Keratinocyte (primary cell): ENCODE data around the gene GRAMD2A. TPM values are rescaled to one million over a fixed set of nuclear protein-coding genes. Genes with fewer than 3 reads are reported as not detected.
"Not testable (repeated sequence)": the region's sequence is repeated elsewhere in the genome, so short reads cannot be mapped to it uniquely, and the experiment has no call there.

Source experiments
- DNase-seq: peaks from one replicate; pipeline ENCODE4 v3.0.0-alpha.2; 2011; ENCODE audit warnings: low read depth, missing footprints, low spot score
- FAIRE-seq: peaks from 2 replicates; lab custom pipeline; 2011; peaks lifted over from hg19 to GRCh38; lab: Jason Lieb, UNC
- H2AFZ ChIP-seq: 2 replicates; pipeline ENCODE4 v1.6.0; 2012; ENCODE audit warnings: low read length, control low read depth, inconsistent platforms; ENCODE audit not compliant: control insufficient read depth
- H3K27ac ChIP-seq: 2 replicates; pipeline ENCODE4 v1.5.1; 2011; ENCODE audit warnings: low read length; ENCODE audit not compliant: control insufficient read depth, insufficient read depth
- H3K27me3 ChIP-seq: 3 replicates; pipeline ENCODE4 v1.6.0; 2011; ENCODE audit warnings: low read length; ENCODE audit not compliant: control insufficient read depth, insufficient read depth; ENCODE audit errors: extremely low read depth
- H3K36me3 ChIP-seq, 2 experiments: 2 replicates in 1 of 2; 3 replicates in 1 of 2; pipeline ENCODE4 v1.5.1; 2011; ENCODE audit warnings: low read length in 2 of 2, mild to moderate bottlenecking in 1 of 2; ENCODE audit not compliant: control insufficient read depth in 2 of 2, insufficient read depth in 2 of 2; ENCODE audit errors: extremely low read depth in 1 of 2
- H3K4me1 ChIP-seq: 3 replicates; pipeline ENCODE4 v1.5.1; 2011; ENCODE audit warnings: low read length; ENCODE audit not compliant: control insufficient read depth, insufficient read depth; ENCODE audit errors: extremely low read depth
- H3K4me2 ChIP-seq: 3 replicates; pipeline ENCODE4 v1.6.0; 2011; ENCODE audit warnings: low read depth, low read length; ENCODE audit not compliant: control insufficient read depth, insufficient read depth; ENCODE audit errors: extremely low read depth
- H3K4me3 ChIP-seq, 3 experiments: fragments of 200-600 bp in 1 of 3; sonication (generic) in 1 of 3; 2 replicates in 2 of 3; 3 replicates in 1 of 3; pipeline ENCODE4 v1.5.1; 2011 to 2016; ENCODE audit warnings: low read length in 3 of 3, mild to moderate bottlenecking in 3 of 3, control low read depth in 2 of 3, inconsistent platforms in 1 of 3, low read depth in 1 of 3, mixed read lengths in 1 of 3, mixed run types in 1 of 3, moderate library complexity in 1 of 3; ENCODE audit not compliant: control insufficient read depth in 2 of 3, insufficient read depth in 2 of 3; ENCODE audit errors: extremely low read depth in 1 of 3
- H3K79me2 ChIP-seq: 2 replicates; pipeline ENCODE4 v1.6.0; 2012; ENCODE audit warnings: low read length; ENCODE audit not compliant: control insufficient read depth, insufficient read depth
- H3K9ac ChIP-seq: 3 replicates; pipeline ENCODE4 v1.6.0; 2011; ENCODE audit warnings: low read length; ENCODE audit not compliant: control insufficient read depth, insufficient read depth; ENCODE audit errors: extremely low read depth
- H3K9me1 ChIP-seq: 3 replicates; pipeline ENCODE4 v1.6.0; 2011; ENCODE audit warnings: low read length; ENCODE audit not compliant: control insufficient read depth, insufficient read depth; ENCODE audit errors: extremely low read depth
- H3K9me3 ChIP-seq: 2 replicates; pipeline ENCODE4 v1.5.1; 2012; ENCODE audit warnings: low read depth, low read length; ENCODE audit not compliant: control insufficient read depth
- H4K20me1 ChIP-seq: 3 replicates; pipeline ENCODE4 v1.6.0; 2011; ENCODE audit warnings: low read length; ENCODE audit not compliant: control insufficient read depth, insufficient read depth; ENCODE audit errors: extremely low read depth
- EZH2 ChIP-seq: IDR thresholded peaks from one replicate; pipeline ENCODE4 v1.6.1; 2012; ENCODE audit warnings: inconsistent platforms, mild to moderate bottlenecking, low read length, moderate library complexity
- dilution Hi-C: fragments of 300-500 bp; cut with MboI; formaldehyde crosslinking; loops from one replicate; pipeline ENCODE4 v1.7.0; 2020; ENCODE audit warnings: low sequenced_read_pairs; ENCODE audit not compliant: extremely low pct_ligation_motif_present
- polyA plus RNA-seq, 5 experiments: library from polyadenylated mRNA; depleted of rRNA in 3 of 5; stranded (reverse) in 3 of 5; stranded (forward) in 1 of 5; unstranded in 1 of 5; fragments of >200 nt; gene quantifications; 1 replicate in 1 of 5; 2 replicates in 3 of 5; 3 replicates in 1 of 5; pipeline versions ENCODE4 v1.2.1 to v1.2.3, GENCODE V29; 2011 to 2012; ENCODE audit warnings: missing spikeins in 2 of 5, low read depth in 1 of 5, low replicate concordance in 1 of 5
- TF ChIP-seq, protein P1 (sequence below), 3 experiments: IDR thresholded peaks in 1 of 3; conservative IDR thresholded peaks in 1 of 3; optimal IDR thresholded peaks in 1 of 3; 2 replicates in 2 of 3; 3 replicates in 1 of 3; pipeline versions ENCODE3 to v1.5.1; 2011; ENCODE audit warnings: low read length in 3 of 3, mild to moderate bottlenecking in 3 of 3, moderate library complexity in 2 of 3, control low read depth in 1 of 3, inconsistent platforms in 1 of 3; ENCODE audit not compliant: insufficient read depth in 2 of 3; ENCODE audit errors: extremely low read depth in 1 of 3

The GRAMD2A gene
- polyA plus RNA-seq, 1 donor (not counting 4 experiments of a cell fraction or from before 2014, with no cell fraction given) = 5.7 TPM

DNA sequence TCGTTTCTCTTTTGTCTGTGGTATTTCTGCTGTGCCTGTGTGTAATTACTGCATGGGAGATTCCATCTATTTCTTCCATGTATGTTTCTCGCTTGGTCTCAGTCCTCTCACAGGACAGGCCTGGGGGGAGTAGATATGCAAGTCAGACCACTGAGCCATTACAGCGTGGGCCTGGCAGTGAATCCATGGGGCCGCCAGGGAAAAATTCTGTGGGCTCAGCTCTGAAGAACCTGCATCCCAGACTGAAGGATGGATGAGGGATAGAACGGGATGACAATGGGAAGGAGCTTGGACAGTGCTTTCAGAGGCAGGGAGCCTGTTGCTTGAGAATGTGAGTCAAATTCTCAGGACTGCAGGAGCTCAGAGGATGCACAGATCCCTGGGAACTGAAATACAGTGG lies 24.8 kb downstream of the GRAMD2A start:
- Histone ChIP-seq H3K79me2 (no peaks in the 10 kb centered on the region), H3K9me3 (no peaks in the 10 kb centered on the region), H3K9ac (no peak overlapping the region), H3K9me1 (no peaks in the 10 kb centered on the region), H3K4me3 (no peak overlapping the region), H3K27ac (no peak overlapping the region), H3K27me3 (no peaks in the 10 kb centered on the region), H3K36me3 (no peaks in the 10 kb centered on the region), H4K20me1 (peaks cover 3% of the 10 kb centered on the region), H3K4me2 (no peak overlapping the region), H2AFZ (no peak overlapping the region), H3K4me1 (peaks cover 16% of the 10 kb centered on the region)
- FAIRE-seq (no peak), DNase-seq (no peak)
- dilution Hi-C loops = no loop called here
- no peak for TF ChIP-seq EZH2
- TF ChIP-seq, protein P1, sequence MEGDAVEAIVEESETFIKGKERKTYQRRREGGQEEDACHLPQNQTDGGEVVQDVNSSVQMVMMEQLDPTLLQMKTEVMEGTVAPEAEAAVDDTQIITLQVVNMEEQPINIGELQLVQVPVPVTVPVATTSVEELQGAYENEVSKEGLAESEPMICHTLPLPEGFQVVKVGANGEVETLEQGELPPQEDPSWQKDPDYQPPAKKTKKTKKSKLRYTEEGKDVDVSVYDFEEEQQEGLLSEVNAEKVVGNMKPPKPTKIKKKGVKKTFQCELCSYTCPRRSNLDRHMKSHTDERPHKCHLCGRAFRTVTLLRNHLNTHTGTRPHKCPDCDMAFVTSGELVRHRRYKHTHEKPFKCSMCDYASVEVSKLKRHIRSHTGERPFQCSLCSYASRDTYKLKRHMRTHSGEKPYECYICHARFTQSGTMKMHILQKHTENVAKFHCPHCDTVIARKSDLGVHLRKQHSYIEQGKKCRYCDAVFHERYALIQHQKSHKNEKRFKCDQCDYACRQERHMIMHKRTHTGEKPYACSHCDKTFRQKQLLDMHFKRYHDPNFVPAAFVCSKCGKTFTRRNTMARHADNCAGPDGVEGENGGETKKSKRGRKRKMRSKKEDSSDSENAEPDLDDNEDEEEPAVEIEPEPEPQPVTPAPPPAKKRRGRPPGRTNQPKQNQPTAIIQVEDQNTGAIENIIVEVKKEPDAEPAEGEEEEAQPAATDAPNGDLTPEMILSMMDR (optimal IDR thresholded peaks at IDR 0.05 in 1 of 3, IDR thresholded peaks at IDR 0.05 in 1 of 3, conservative IDR thresholded peaks at IDR 0.05 in 1 of 3; ENCODE audit: extremely low read depth in 1 of 3, insufficient read depth in 2 of 3, low read length in 3 of 3) = no peak

DNA sequence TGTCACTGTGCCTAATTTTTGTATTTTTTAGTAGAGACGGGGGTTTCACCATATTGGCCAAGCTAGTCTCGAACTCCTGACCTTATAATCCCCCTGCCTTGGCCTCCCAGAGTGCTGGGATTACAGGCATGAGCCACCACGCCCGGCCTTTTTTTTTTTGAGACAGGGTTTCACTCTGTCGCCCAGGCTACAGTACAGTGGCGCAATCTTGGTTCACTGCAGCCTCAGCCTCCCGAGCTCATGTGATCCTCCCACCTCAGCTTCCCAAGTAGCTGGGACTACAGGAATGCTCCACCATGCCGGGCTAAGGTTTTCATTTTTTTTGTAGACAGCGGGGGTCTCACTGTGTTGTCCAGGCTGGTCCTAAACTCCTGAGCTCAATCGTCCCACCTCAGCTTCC lies 25.6 kb downstream of the GRAMD2A start:
- DNase-seq, H3K9me1 ChIP-seq, H2AFZ ChIP-seq, H3K36me3 ChIP-seq, H3K4me3 ChIP-seq, H3K9ac ChIP-seq, H4K20me1 ChIP-seq, H3K27me3 ChIP-seq, H3K4me2 ChIP-seq, dilution Hi-C loops, H3K9me3 ChIP-seq, H3K79me2 ChIP-seq, H3K27ac ChIP-seq, FAIRE-seq: not testable (repeated sequence)
- H3K4me1 ChIP-seq = peaks cover 17% of the 10 kb centered on the region

DNA sequence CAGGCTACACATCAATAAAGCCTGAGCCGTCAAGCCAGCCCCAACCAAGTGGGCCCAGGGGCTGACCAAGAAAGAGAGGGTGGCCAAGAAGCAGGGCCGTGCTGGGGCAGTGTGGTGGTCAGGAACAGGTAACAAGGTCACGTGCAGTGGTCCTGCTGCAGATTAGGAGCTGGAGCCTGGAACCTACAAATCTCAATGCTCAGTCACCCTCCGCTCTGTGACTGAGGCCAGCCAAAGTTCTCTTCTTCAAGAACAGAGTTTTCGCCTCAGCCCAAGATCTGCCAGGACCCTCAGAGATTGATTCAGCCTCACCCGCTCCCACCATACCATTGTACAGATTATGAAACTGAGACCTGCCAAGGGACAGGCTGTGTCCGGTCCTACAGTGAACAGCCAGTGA lies 26.9 kb downstream of the GRAMD2A start:
- TF ChIP-seq, protein P1 (optimal IDR thresholded peaks at IDR 0.05 in 1 of 3, IDR thresholded peaks at IDR 0.05 in 1 of 3, conservative IDR thresholded peaks at IDR 0.05 in 1 of 3; ENCODE audit: extremely low read depth in 1 of 3, insufficient read depth in 2 of 3, low read length in 3 of 3) = no peak
- TF ChIP-seq EZH2 = no peak
- H3K27ac ChIP-seq = no peak overlapping the region
- no peak overlapping the region for H3K4me3 ChIP-seq
- no peak overlapping the region for H2AFZ ChIP-seq
- no peaks in the 10 kb centered on the region for H3K36me3 ChIP-seq
- DNase-seq (no peak), FAIRE-seq (no peak)
- dilution Hi-C loops = no loop called here
- H3K79me2 ChIP-seq = no peaks in the 10 kb centered on the region
- H3K9ac ChIP-seq = no peak overlapping the region
- peaks cover 17% of the 10 kb centered on the region for H3K4me1 ChIP-seq
- H4K20me1 ChIP-seq = peaks cover 3% of the 10 kb centered on the region
- no peak overlapping the region for H3K4me2 ChIP-seq
- H3K9me3 ChIP-seq = no peaks in the 10 kb centered on the region
- no peaks in the 10 kb centered on the region for H3K27me3 ChIP-seq
- H3K9me1 ChIP-seq = no peaks in the 10 kb centered on the region
